ENCODE results near the gene ABCC1. TPM values are rescaled to one million over a fixed set of nuclear protein-coding genes. Genes with fewer than 3 reads are reported as not detected.

ABCC1 gene
- polyA plus RNA-seq, 3 donors = 1.4 to 23.6 (median 3.0) TPM

DNA sequence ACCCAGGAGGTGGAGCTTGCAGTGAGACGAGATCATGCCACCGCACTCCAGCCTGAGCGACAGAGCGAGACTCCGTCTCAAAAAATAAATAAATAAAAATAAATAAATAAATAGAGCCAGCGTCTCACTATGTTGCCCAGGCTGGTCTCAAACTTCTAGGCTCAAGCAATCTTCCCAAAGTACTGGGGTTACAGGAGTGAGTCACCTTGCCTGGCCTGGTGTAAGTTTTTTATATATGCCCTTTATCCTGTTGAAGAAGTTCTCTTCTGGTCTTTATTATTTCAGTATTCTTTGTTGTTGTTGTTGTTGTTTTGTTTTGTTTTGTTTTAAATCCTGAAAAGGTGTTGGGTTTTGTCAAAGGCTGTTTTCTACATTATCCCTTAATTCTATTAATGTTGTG is 30.1 kb upstream of the ABCC1 start:
- H3K9me3 Mint-ChIP-seq = peaks cover 0 to 7% (median 4%) of the 10 kb centered on the region in 7 donors
- Histone ChIP-seq H2AFZ (ENCODE audit: insufficient read depth, low read depth, low read length, poor library complexity, severe bottlenecking) (no peak overlapping the region), H3K4me3 (replicated peaks in 1 of 3; ENCODE audit: low read depth in 2 of 3, low read length in 3 of 3) (no peak overlapping the region), H3K4me2 (replicated peaks; ENCODE audit: extremely low read depth, low read length, poor library complexity, severe bottlenecking) (no peak overlapping the region), H3K79me2 (ENCODE audit: insufficient read depth, low read length) (no peaks in the 10 kb centered on the region), H3K27ac (ENCODE audit: low read depth in 1 of 2, low read length in 2 of 2) (no peak overlapping the region), H3K27me3 (ENCODE audit: control insufficient read depth in 2 of 2, insufficient read depth in 2 of 2, low read length in 2 of 2) (no peaks in the 10 kb centered on the region), H3K36me3 (replicated peaks in 1 of 2; ENCODE audit: control insufficient read depth in 1 of 2, insufficient read depth in 2 of 2, low read length in 2 of 2) (no peaks in the 10 kb centered on the region), H3K9me3 (replicated peaks in 1 of 2; ENCODE audit: control insufficient read depth in 1 of 2, insufficient read depth in 1 of 2, low read length in 2 of 2) (no peaks in the 10 kb centered on the region), H3K9ac (ENCODE audit: insufficient read depth, low read length, poor library complexity, severe bottlenecking) (no peak overlapping the region), H3K4me1 (ENCODE audit: control insufficient read depth in 1 of 2, insufficient read depth in 2 of 2, low read length in 2 of 2) (no peaks in the 10 kb centered on the region), H4K20me1 (ENCODE audit: insufficient read depth, low read length) (no peaks in the 10 kb centered on the region)
- TF ChIP-seq, protein P1, sequence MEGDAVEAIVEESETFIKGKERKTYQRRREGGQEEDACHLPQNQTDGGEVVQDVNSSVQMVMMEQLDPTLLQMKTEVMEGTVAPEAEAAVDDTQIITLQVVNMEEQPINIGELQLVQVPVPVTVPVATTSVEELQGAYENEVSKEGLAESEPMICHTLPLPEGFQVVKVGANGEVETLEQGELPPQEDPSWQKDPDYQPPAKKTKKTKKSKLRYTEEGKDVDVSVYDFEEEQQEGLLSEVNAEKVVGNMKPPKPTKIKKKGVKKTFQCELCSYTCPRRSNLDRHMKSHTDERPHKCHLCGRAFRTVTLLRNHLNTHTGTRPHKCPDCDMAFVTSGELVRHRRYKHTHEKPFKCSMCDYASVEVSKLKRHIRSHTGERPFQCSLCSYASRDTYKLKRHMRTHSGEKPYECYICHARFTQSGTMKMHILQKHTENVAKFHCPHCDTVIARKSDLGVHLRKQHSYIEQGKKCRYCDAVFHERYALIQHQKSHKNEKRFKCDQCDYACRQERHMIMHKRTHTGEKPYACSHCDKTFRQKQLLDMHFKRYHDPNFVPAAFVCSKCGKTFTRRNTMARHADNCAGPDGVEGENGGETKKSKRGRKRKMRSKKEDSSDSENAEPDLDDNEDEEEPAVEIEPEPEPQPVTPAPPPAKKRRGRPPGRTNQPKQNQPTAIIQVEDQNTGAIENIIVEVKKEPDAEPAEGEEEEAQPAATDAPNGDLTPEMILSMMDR (IDR thresholded peaks at IDR 0.05) = no peak
- peaks cover 2% of the 10 kb centered on the region for H3K4me1 Mint-ChIP-seq
- H3K36me3 Mint-ChIP-seq = no peaks in the 10 kb centered on the region
- no peak overlapping the region for H3K4me3 Mint-ChIP-seq
- WGBS (ENCODE audit: insufficient coverage) = no CpG with 5 or more reads among the region's 6 CpGs
- no peak overlapping the region for H3K27ac Mint-ChIP-seq
- peaks cover 0 to 3% (median 0%) of the 10 kb centered on the region in 3 donors for H3K27me3 Mint-ChIP-seq (ENCODE audit: low read depth in 3 of 3)
- intact Hi-C loops (cut with micrococcal nuclease) = no loop called here
- DNase-seq = no peak

DNA sequence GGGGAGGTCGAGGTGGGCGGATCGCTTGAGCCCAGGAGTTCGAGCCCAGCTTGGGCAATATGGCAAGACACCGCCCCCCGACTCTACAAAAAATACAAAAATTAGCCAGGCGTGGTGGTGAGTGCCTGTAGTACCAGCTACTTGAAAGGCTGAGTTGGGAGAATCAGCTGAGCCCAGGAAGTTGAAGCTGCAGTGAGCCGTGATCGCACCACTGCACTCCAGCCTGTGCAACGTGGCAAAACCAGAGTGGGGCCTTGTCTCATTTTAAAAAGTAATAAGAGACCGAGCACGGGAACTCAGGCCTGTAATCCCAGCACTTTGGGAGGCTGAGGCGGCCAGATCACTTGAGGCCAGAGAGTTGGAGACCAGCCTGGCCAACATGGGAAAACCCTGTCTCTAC is 24.4 kb upstream of the ABCC1 start:
- no peak for DNase-seq
- H3K4me1 Mint-ChIP-seq = peaks cover 7% of the 10 kb centered on the region
- Histone ChIP-seq H3K27ac (ENCODE audit: low read depth in 1 of 2, low read length in 2 of 2) (no peak overlapping the region), H3K9ac (ENCODE audit: insufficient read depth, low read length, poor library complexity, severe bottlenecking) (no peak overlapping the region), H3K4me3 (replicated peaks in 1 of 3; ENCODE audit: low read depth in 2 of 3, low read length in 3 of 3) (no peak overlapping the region), H3K27me3 (ENCODE audit: control insufficient read depth in 2 of 2, insufficient read depth in 2 of 2, low read length in 2 of 2) (no peaks in the 10 kb centered on the region), H2AFZ (ENCODE audit: insufficient read depth, low read depth, low read length, poor library complexity, severe bottlenecking) (no peak overlapping the region), H3K4me1 (ENCODE audit: control insufficient read depth in 1 of 2, insufficient read depth in 2 of 2, low read length in 2 of 2) (peaks cover 3 to 7% of the 10 kb centered on the region in 2 donors), H3K4me2 (replicated peaks; ENCODE audit: extremely low read depth, low read length, poor library complexity, severe bottlenecking) (no peak overlapping the region), H4K20me1 (ENCODE audit: insufficient read depth, low read length) (no peaks in the 10 kb centered on the region), H3K36me3 (replicated peaks in 1 of 2; ENCODE audit: control insufficient read depth in 1 of 2, insufficient read depth in 2 of 2, low read length in 2 of 2) (no peaks in the 10 kb centered on the region), H3K9me3 (replicated peaks in 1 of 2; ENCODE audit: control insufficient read depth in 1 of 2, insufficient read depth in 1 of 2, low read length in 2 of 2) (no peaks in the 10 kb centered on the region), H3K79me2 (ENCODE audit: insufficient read depth, low read length) (no peaks in the 10 kb centered on the region)
- H3K36me3 Mint-ChIP-seq = no peaks in the 10 kb centered on the region
- intact Hi-C loops (cut with micrococcal nuclease) = no loop called here
- WGBS (ENCODE audit: insufficient coverage) = 99% methylated on average over 6 of the region's 13 CpGs
- H3K4me3 Mint-ChIP-seq = no peak overlapping the region
- H3K27me3 Mint-ChIP-seq (ENCODE audit: low read depth in 3 of 3) = peaks cover 0 to 3% (median 0%) of the 10 kb centered on the region in 3 donors
- H3K9me3 Mint-ChIP-seq = no peaks in the 10 kb centered on the region
- H3K27ac Mint-ChIP-seq = peak overlapping the region in 1 of 7 donors; percentile 53
- TF ChIP-seq, protein P1 (IDR thresholded peaks at IDR 0.05) = no peak
